GM18499 (cell line): ENCODE data around the gene SLC66A2.
"Not testable (repeated sequence)": the region's sequence is repeated elsewhere in the genome, so short reads cannot be mapped to it uniquely, and the experiment has no call there.

Source experiments
- ATAC-seq: cut with Tn5 transposase; IDR thresholded peaks from one replicate; pipeline ENCODE4 v1.9.1; 2021; ENCODE audit warnings: moderate number of reproducible peaks; ENCODE audit not compliant: insufficient read depth, unreplicated experiment

Gene SLC66A2

DNA sequence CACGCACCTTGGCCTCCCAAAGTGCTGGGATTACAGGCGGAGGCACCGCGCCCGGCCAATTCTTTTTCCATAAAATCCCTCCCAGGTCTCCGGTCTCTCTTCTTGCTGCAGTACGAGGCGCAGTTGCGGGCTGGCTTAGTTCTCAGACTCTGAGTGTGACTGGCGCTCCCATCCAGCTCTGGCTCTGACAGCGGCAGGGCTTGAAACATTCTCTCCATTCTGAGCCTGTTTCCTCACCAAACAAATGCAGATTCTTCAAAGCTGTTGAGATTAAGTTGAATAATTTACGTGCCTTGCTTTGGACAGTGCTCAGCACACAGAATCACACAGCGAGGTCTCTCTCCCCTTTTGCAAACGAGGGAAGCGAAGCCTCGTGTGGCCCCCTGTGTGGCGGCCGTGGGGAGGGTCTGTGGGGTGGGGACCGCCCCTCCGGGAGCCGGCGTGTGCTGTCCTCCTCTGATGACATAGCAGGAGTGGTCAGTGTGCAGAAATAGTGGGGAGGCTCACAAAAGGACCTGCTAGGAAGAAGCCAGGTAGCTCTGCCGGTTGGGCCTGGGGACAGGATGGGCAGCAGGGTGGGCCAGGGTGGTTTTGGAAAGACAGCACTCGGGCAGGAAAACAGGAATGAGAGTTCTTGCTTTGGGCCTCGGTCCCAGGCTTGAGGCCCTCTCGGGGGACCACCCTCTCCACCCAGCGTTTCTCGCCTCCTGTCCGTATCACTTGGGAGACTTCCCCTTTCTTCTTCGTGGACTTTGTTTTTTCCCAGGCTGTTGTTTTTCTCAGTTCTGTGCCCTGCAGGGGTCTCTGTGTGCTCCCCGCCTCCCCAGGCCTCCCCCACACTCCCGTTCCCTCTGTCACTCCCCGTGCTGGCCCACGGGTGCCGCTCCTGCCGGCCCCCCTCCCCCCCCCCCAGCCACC lies 78.7 kb downstream of the SLC66A2 start:
- no peak for ATAC-seq

DNA sequence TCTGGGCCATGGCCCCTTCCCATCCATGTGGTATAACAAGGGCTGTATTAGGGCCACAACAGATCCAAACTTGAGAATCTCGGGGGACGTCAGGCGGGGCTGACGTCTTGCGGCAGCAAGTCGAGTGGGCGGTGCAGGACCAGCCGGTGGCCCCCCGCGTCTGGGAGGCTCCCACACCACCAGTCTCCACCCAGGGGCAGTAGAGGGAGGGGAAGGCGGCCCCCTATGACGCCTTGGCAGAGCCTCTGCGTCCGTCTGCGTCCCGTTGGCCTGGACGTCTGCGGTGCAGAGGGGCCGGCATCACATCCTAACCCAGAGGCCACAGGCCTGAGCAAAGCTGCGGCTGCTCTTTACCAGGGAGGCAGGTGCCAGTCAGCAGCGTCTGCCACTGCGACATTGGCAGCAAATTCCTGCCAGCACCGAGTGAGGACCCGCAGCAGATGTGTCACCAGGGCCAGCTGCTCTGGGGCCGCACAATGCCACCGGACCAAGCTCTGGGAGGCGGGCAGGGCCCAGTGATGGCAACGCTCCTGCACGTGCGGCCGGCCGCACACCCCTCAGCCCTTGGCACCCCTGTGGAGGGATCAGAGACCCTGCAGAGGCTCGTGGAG lies 79.9 kb downstream of the SLC66A2 start:
- ATAC-seq = no peak

DNA sequence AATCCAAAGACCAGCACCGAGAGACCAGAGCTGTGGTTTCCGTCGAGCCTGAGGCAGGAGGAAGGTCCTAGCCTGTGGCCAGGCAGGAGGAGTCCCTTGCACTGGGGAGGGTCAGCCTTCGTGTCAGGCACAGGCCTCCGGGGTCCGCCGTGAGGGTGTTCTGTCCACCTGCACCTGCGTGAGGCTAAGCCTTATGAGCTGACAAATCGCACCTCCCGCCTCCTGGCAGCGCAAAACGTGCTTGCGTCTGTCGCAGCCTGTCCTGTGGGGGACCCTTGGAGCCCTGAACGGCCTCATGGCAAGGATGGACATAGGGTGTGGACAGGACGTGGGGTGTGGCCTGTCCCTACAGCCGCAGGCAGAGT lies 80.4 kb downstream of the SLC66A2 start:
- no peak for ATAC-seq

DNA sequence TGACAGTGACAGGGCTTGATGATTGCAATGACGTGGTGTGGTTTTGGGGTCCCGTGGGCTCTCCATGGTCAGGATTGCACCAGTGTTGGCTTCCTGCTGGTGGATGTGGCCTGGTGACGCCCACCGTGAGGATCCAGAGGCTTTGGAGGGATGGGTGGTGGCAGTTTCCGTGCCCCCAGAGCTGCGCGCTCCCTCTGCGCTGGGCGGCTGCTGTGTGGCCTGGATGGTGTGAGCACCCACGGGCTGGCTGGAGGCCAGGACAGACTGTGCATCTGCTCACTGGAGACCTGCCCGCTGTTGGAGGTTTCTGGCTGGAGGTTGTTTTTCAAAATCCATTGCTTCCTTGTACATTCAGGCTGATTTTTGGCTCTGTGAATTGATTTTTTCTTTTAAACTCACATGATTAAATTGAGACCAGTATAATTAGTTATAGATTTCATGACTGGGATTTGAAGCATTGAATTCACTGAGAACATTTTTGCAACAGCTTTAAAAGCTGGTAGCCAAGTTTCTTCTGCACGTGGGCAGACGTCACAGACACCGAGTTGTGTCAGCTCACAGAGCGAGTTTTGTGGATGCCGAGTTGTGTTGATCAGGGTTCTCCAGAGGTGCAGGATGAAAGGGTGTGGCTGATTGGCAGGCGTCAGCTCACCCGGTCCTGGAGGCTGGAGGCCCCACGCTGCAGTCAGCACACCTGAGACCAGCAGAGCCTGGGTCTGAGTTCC lies 81.0 kb downstream of the SLC66A2 start:
- ATAC-seq = no peak

DNA sequence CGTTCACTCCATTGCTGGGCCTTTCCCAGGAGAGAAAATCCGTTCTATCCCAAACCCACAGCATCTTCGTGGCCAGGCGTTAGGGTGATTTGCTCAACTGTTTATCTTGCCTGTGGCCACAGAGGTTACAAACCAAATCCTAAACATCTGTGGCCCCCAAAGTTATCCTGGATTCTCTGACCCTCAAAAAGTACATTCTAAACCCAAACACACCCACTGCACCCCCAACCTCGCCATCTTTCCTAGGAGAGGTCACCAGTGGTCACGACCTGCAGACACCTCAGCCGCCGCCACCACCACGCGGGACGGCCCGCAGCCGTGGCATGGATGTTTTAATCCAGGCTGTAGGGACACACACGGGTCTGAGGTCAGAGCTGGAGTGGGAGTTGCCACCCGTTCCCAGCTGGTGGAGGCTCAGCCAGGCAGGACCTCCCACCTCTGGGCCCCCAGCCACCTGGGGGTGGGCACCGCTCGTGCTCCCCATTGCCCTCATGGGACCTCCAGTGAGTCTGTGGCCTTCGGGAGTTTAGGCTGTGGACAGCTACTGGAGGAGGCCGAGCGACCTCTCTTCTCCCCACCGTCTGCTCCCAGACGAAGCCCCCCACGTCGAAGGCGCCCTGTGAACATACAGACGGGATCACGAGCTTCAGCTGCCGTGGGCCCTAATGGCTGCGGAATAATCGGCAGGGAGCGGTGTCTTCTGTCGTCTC lies 81.7 kb downstream of the SLC66A2 start:
- no peak for ATAC-seq

DNA sequence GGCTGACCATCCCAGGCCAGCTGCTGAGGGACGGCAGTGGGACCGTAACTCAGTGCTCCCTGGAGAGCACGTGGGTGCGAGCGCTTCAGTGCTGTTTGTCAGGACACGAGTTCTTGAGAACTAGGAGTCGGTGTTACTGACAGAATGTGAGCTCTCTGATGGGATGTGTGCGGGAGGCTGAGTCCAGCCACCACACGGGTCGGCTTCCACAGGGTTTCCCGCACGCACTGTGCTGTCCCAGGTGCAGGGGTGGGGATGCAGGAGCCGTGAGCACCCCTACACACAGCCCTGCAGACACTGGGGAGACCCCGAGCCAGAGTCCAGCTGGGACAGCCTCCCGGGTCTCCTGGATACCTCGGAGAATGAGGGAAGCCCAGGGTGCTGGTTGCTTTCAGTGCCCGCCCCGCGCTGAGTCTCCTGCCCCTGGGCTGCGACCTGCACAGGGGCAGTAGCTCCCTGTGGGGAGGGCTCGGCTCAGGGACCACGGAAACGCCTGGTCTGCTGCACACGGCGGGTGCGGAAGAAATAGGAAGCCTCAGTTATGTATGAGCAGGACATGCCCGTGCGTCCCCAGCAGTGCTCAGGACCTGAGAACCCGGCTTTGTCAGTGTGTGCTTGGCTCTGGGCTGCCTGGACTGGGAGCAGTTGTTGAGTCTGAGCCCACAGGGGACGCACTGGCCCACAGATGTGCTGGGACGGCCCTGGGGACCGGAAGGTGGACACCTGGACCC lies 82.5 kb downstream of the SLC66A2 start:
- no peak for ATAC-seq

DNA sequence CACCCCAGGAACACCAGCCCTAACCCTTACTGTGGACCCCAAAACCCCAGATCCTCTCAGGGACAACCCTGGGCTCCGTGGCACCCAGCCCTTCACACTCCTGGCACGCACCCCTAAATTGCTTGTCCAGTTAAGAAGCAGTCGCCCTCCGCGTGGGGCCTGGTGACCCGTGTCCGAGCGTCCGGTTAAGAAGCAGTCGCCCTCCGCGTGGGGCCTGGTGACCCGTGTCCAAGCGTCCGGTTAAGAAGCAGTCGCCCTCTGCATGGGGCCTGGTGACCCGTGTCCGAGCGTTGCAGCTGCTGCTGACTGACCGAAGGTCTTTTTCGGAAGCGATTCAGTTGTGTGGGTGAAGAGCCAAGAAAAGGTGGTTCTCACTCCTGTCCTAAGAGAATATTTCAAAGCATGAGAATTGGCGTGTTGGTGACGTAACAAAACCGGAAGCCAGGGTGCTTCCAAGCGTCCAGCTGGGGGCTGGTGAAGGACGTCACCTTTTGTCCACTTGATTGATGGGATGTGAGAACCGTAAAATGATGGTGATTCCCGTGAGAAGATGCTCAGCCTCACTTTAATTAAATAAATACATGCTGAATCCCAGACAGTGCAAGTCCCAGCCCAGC lies 83.2 kb downstream of the SLC66A2 start:
- no peak for ATAC-seq

DNA sequence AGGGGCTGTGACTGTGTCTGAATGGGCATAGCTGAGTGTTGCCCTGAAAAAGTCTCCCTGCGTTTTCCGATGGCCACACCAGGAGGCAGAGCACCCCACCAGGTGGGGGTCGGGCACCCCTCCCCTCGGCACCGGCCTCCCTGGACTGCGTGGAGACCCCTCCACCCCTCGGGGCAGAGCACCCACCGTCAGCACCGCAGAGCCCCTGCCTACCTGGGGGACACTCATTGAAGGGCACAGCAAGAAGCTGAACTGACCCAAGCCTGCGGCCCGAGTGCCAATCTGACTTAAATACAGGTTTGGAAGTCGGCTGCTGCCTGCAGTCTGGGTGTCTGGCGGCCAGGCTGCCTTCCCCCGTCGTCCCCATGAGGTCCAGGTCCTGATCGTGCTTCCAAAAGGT lies 83.8 kb downstream of the SLC66A2 start:
- no peak for ATAC-seq

DNA sequence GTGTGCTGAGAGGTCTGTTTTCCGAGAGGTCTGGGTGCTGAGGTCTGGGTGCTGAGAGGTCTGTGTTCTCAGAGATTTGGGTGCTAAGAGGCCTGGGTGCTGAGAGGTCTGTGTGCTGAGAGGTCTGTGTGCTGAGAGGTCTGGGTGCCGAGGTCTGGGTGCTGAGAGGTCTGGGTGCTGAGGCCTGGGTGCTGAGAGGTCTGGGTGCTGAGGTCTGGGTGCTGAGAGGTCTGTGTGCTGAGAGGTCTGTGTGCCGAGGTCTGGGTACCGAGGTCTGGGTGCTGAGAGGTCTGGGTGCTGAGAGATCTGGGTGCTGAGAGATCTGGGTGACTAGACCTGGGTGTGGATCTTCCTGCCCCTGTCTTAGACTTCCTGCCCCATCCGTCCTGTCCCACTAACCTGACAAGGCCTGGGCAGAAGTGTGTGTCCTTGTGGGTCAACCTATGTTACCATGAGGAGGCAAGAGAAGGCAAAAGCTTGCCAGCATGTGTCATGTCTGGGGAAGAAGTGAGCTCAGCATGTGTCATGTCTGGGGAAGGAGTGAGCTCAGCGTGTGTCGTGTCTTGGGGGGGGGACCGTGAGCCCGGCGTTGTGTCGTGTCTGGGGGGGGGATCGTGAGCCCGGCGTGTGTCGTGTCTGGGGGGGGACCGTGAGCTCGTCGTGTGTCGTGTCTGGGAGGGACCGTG lies 84.4 kb downstream of the SLC66A2 start:
- ATAC-seq = no peak

DNA sequence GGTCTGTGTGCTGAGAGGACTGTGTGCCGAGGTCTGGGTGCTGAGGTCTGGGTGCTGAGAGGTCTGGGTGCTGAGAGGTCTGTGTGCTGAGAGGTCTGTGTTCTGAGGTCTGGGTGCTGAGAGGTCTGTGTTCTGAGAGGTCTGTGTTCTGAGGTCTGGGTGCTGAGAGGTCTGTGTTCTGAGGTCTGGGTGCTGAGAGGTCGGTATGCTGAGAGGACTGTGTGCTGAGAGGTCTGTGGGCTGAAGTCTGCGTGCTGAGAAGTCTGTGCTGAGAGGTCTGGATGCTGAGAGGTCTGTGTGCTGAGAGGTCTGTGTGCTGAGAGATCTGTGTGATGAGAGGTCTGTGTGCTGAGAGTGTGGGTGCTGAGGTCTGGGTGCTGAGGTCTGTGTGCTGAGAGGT lies 85.5 kb downstream of the SLC66A2 start:
- not testable (repeated sequence) for ATAC-seq

DNA sequence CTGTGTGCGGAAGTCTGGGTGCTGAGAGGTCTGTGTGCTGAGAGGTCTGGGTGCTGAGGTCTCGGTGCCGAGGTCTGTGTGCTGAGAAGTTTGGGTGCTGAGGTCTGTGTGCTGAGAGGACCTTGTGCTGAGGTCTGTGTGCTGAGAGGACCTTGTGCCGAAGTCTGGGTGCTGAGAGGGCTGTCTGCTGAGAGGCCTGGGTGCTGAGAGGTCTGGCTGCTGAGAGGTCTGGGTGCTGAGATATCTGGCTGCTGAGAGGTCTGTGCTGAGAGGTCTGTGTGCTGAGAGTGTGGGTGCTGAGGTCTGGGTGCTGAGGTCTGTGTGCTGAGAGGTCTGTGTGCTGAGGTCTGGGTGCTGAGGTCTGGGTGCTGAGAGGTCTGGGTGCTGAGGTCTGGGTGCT lies 86.5 kb downstream of the SLC66A2 start:
- ATAC-seq = not testable (repeated sequence)

DNA sequence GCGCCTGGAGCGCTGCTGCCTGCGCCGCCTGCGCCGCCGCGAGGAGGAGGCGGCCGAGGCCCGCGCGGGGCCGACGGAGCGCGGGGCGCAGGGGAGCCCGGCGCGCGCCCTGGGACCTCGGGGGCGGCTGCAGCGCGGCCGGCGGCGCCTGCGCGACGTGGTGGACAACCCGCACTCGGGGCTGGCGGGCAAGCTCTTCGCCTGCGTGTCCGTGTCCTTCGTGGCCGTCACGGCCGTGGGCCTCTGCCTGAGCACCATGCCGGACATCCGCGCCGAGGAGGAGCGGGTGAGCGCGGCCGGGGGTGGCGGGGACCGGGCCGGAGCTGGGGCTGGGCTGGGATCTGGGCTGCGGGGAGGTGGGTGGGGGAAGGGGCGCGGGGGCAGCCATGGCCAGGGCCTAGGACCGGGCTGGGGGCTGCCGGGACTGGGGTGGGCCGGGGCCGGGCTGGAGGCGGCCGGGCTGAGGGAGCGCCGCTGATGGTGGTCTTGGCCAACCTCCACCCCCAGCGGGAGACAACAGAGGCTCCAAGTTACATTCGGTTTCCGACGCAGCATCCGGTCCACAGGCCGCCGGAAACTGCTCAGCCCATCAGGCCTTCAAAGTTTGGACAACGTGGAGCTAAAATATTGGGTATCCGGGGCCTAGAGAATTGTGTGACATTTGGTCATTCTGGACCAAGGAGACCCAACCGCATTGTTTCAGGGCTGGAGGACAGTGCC lies 87.3 kb downstream of the SLC66A2 start:
- no peak for ATAC-seq

DNA sequence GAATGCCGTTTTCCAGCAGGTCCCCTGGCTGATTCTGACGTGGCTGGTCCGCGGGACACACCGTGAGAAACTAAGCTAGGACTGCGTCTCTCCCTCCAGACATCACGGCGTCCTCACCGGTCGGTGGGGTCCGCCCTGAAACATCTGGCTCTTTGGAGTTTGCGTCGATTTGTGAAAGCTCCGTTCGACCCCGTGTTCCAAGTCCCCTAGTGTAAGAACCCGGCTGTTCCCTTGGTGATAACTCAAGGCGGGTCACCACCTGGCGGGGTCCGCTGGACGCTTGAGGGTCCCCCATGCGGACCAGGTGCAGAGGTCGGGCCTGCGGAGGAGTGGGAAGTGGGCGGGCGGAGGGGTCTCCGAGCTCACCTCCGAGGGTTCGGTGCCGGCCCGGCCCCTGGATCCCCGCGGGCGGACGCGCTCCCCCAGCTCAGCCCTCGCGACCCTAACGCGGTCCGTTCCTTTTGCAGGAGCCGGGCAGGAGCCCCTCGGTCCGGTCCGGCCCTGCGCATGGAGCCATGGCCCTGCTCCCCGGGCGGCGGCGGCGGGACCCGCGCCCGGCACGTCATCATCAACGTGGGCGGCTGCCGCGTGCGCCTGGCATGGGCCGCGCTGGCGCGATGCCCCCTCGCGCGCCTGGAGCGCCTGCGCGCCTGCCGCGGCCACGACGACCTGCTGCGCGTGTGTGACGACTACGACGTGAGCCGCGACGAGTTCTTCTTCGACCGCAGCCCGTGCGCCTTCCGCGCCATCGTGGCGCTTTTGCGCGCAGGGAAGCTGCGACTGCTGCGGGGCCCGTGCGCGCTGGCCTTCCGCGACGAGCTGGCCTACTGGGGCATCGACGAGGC lies 88.1 kb downstream of the SLC66A2 start:
- no peak for ATAC-seq

DNA sequence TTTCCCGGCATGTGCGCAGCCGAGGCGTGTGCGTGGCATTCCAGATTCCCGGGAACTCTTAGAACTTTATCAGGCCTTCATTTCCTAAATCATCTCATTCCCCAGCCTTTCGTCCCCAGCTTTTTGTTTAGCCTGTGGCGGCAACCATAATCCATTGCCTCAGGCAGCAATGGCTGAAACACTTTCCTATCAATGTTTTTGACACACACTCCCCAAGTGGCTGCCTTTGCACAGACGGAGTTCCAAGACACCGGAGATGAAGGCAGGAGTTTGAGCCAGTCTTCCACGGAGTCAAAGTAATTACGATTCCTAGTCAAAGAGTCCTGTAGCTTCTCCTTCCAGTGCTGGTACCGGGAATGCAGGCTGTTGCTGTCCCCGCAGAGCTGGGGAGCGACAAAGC lies 88.9 kb downstream of the SLC66A2 start:
- no peak for ATAC-seq

DNA sequence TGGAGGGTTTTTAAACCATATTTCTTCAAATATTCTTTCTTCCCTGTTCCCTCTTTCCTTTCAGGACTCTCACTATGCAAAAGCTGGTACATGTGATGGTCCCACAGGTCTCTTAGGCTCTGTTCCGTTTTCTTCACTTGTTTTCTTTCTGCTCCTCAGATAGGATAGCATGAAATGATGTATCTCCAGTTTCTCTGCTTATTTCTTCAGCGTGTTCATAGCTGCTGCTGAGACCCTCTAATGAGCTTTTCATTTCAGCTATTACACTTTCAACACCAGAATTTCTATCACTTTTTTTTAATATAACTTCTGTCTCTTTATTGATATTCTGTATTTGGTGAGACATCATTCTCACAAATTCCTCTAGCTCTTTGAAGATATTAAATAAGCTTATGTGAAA lies 89.8 kb downstream of the SLC66A2 start:
- no peak for ATAC-seq

DNA sequence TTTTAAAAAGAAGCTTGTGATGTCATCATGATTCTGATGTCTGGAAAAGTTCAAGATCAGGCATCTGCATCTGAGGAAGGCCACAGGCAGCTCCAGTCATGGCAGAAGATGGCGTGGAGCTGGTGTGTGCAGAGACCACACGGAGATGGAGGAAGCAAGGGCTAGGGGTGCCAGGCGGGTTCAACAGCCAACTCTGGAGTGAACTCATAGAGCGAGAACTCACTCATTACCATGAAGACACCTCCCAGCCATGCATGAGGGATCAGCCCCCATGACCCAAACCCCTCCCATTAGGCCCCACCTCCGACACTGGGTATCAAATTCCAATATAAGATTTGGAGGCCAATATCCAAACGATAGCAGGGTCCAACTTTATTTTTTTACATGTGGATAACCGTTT lies 92.1 kb downstream of the SLC66A2 start:
- ATAC-seq = no peak

DNA sequence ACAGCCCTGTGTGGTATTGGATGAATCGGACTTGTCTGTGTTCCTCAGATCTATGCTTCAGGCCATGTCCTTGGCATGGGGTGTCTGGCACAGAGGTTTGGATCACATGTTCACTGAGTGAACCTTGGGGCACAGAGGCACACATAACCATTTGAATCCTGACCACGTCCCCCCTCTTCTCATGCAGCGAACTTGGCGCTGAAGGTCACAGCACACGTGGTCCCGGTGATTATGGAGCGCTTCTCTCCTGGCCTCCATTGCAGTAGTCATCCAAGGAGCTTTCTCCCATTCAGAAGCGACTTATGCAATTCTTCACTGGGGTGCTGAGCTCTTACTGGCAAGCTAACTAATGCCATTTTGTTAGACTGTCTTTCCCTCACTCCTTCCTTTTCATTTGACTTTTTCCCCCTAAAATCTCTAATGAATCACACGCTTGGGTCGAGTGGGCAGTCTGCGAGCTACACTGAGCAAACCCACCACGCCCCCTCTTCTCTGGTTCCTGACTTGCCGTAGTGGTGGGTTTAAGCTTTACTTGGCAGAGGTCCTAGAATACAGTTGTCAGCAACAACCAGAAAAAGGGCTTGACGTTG lies 94.3 kb downstream of the SLC66A2 start:
- no peak for ATAC-seq
